Stimulated activated CD4-positive, alpha-beta T cell treated with anti-CD3 and anti-CD28 coated beads, TNF-alpha, amount 100 ng/mL, for 48 hours (primary cell): ENCODE measurements around the gene CD1E.
"Not testable (repeated sequence)": the region's sequence is repeated elsewhere in the genome, so short reads cannot be mapped to it uniquely, and the experiment has no call there.

Source experiments
- DNase-seq, 3 donors: peaks; one replicate each; pipeline ENCODE4 v3.0.0-alpha.2; 2020; ENCODE audit warnings: low read depth in 3 of 3

The CD1E gene

GRCh38 chr1:158362941-158363340 lies 9.2 kb downstream of the CD1E start:
- no peak for DNase-seq

- DNase-seq, result no peak
Observed at GRCh38 chr1:158366783-158367182, 13.1 kb downstream of the CD1E start.

DNA sequence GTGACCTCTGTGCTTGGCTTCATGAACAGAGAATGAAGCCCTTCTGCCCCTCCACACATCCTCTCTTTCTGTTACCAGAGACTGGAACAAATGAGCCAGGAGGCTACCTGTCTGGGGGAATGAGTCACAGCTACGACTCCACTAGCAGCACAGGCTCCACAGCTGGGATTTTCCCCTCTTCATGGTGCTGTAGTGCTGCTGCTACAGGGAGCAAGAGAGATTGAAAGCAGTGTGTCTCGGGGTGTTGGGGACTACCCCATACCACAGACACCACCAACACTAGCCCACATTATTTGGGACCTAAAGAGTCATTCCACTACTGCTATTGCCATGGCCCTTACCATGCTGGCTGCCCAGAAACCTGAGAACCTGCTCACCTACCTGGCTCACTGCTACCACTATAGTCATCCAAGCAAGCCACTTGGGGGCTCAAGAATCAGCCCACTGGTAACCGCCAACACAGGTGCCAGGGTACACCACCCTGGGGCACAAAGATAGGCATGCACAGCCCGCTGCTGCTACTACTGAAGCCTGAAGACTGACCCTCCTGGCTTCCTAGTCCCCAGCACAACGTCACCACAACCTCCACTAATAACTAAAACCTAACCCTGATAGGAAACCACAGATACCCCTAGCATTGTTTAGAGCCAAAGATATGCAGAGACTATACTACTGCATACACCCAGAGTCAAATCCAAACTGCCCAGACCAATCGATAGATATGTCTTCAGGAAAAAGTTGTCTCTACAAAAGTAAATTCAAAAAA lies 17.7 kb downstream of the CD1E start:
- DNase-seq, result peak; percentile 8 to 48 (median 11)

DNA sequence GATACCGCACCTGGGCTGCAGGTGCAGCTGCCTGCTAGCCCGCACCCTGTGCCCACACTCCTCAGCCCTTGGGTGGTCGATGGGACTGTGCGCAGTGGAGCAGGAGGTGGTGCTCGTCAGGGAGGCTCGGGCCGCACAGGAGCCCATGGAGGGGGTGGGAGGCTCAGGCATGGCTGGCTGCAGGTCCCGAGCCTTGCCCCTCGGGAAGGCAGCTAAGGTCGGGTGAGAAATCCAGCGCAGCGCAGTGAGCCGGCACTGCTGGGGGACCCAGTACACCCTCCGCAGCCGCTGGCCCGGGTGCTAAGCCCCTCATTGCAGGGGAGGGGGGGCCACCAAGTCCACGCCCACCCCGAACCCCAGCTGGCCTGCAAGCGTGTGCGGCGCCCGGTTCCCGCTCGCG lies 20.4 kb downstream of the CD1E start:
- not testable (repeated sequence) for DNase-seq

- no peak for DNase-seq
Observed at GRCh38 chr1:158374860-158375259, 21.2 kb downstream of the CD1E start.

DNA sequence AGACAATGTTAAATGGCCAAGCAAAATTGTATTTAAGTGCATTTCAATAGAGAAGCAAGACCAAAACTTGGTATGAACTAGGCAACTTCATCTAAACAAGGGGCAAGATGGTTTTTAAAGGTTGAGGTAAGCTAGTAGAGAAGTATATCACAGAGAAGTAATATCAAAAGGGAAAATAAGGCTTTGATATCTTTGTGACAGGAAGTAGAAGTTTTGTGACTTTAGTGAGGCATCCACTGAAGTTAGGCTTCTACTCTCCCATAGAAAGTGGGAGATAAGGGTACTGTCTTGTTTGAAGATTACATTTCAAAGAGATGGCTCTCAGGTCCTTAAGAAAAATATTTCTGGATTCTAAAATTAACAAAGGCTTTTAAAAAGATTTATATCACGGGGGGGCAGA lies 36.6 kb downstream of the CD1E start:
- DNase-seq, result no peak

DNA sequence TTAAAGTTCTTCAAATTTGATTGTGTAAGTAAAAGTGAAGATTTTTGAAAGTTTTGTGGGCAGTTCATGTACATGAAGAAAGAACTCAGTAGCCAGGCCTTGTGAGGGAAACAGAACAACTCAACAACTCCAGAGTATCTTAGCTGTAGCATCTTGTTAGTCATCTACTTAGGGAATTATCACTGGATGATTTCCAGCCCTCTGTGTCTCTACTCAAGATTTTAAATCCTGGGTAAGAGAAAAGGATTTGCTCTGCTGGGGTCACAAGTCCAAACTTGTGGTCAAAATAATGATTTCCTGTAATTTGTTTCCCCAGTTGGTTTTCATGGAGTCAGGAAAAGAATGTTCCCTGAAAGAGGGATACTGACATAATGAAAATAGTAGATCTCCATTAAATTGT lies 37.4 kb downstream of the CD1E start:
- DNase-seq, result no peak

DNA sequence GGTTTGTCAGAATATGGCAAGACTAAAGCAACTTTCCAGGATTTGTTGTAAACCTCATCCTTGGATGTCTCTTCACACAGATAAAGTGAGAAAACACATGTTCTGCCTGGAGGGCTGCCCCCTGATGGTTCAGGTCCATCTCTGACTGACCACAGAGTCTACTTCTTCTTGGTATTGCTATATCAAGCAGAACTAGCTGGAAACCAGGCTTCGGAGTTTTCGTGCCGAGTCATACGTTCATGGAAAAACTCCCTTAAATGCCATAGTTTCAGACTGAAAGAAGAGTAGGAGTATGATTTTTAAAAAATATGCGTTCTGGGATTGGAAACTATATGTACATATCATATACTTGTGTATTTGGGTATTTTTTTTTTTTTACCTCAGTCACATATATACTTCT lies 39.8 kb downstream of the CD1E start:
- no peak for DNase-seq

DNA sequence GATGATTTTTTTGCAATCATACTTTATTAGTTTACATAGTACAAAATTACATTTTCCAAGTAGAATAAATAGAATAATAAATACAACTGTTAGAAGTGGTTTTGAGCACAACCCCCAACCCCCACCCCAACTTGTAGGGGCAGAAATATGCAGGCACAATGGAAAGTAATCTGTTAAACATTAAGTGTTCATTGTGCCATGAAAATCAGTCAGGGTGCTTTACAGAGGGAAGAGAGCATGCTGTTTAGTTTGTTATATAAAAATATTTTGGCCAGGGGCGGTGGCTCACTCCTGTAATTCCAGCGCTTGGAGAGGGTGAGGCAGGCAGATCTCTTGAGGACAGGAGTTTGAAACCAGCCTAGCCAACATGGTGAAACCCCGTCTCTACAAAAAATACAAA lies 43.0 kb downstream of the CD1E start:
- DNase-seq, result no peak

DNA sequence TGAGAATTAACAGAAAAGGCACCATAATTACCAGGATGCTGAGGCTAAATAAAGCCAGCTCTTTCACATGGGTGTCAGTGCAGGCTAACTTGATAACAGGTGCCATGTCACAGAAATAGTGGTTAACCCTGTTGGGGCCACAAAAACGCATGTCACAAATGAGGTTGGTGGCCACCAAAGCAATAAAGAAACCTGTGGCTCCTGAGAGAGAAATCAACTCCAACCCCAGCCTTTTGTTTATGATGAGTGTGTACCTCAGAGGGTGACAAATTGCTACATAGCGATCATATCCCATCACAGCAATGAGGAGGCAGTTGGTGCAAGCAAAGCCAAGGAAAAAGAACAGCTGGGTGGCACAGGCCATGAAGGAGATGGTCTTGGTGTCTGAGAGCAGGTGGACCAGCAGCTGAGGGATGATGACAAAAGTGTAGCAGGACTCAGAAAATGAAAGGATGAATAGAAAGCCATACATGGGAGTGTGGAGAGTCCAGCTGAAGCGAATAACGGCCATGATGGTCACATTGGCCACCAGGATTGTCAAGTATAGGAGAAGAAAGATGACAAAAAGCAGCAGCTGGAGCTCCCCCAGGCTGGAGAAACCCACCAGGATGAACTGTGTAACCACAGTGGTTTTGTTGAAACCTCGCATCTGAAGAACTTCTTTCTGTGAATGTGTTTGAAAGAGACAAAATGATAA lies 45.3 kb downstream of the CD1E start, which contains the start of gene OR10T2:
Gene OR10T2 (minus strand): TSS at position 649 of the 697 bp plus-strand sequence. CDS start 0 bp downstream, at position 649.
- DNase-seq, result no peak

DNA sequence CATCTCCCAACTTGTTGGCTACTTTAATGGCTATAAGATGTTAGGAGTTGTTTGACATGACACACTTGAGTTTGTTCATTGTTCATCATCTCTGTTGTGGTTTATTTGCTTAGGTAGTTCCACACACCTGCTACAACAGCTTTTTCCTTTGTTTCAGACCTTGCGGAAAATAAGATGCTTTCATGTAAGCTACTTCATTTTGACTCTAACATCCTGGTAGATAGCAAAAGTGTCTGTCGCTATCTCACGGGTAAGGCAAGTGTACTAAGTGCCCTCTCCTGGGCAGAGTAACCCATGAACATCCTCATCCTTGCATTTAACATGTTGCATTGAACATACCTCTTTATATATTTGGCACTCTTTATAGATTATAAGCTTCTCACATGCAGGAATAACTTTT lies 47.2 kb downstream of the CD1E start:
- DNase-seq, result no peak

- DNase-seq, result no peak
Observed at GRCh38 chr1:158407092-158407491, 53.4 kb downstream of the CD1E start.
